ENCODE data around the gene ALDOB. TPM values are rescaled to one million over a fixed set of nuclear protein-coding genes. Genes with fewer than 3 reads are reported as not detected.

ALDOB gene
- polyA plus RNA-seq, 12 donors: 0.24 to 16.2 (median 0.79) TPM; not detected in 1

GRCh38 chr9:101458963-101459631 lies 23.5 kb upstream of the ALDOB start:
- peak; percentile 33 for DNase-seq

GRCh38 chr9:101457003-101457402 lies 21.4 kb upstream of the ALDOB start:
- no peak for DNase-seq

GRCh38 chr9:101455656-101456240 lies 20.2 kb upstream of the ALDOB start:
- DNase-seq: no peak

DNA sequence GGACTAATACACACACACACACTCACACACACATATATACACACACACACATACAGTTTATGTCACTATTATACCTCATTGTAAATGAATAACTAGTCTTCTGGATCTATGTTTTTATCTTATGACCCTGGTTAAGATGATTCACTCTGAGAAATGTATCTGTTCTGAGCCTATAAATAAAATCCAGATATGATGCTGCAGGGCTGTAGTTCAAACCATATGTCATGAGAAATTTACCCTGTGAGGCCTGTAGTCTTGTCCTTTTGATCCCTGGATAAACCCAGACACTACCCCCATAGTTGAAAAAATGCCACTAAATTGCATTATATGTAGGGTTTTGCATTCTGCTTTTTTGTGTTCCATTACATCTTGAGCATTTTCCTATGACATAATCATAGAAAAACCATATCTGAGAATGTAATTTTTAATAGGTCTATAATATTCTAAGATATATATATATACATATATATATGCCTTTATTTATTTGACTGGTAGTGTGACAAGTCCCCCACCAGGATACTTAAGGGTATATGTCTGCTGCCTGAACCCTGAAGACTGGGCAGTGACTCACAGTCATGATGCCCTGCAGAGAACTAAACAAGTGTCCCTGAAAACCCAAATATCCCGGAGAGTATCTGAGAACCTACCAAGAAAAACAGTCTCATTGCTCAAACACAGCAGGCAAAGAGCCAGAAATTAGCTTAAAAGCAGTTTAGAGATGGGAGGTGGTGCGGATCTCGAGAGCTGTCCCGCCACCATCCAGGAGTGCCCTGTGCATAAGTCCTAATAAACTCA lies 18.4 kb upstream of the ALDOB start:
- DNase-seq: no peak

DNA sequence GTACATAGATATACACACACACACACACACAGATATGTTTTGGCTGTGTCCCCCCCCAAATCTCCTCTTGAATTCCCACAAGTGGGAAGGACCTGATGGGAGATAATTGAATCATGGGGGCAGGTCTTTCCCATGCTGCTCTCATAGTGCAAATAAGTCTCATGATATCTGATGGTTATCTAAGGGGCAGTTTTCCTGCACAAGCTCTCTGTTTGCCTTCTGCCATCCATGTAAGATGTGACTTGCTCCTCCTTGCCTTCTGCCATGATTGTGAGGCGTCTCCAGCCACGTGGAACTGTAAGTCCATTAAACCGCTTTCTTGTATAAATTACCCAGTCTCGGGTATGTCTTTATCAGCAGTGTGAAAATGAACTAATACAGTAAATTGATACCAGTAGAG lies 15.9 kb upstream of the ALDOB start:
- no peak for DNase-seq

DNA sequence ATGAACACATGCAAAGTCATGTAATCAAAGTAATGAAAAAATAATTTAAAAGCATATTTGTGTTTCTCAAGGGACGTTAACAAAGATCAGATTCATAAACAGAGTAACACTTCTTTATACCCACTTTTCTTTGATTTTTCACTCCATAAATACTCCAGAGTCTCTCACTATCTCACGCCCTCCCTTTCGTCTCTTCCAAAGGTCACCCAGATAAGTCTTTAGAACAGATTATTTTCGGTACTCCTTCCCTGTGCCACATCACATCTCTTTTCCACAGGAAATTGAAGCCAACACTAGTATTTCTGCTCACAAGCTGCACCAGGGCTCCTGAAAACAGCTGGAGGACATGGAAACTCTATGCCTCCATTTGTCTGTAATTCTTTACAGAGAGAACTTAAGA lies 15.4 kb upstream of the ALDOB start:
- no peak for DNase-seq

GRCh38 chr9:101449071-101449721 lies 13.6 kb upstream of the ALDOB start:
- peak; percentile 35 for DNase-seq

GRCh38 chr9:101448680-101449070 lies 13.1 kb upstream of the ALDOB start:
- DNase-seq: no peak

DNA sequence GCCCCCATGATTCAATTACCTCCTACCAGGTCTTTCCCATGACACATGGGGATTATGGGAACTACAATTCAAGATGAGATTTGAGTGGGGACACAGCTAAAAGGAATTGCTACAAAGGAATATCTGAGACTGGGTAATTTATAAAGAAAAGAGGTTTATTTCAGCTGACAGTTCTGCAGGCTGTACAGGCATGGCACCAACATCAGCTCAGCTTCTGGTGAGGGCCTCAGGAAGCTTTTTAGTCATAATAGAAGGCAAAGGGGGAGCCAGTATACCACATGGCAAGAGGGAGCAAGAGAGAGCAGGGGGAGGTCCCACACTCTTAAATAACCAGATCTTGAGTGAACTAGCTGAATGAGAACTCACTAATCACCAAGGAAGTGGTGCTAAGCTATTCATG lies 11.2 kb upstream of the ALDOB start:
- no peak for DNase-seq

DNA sequence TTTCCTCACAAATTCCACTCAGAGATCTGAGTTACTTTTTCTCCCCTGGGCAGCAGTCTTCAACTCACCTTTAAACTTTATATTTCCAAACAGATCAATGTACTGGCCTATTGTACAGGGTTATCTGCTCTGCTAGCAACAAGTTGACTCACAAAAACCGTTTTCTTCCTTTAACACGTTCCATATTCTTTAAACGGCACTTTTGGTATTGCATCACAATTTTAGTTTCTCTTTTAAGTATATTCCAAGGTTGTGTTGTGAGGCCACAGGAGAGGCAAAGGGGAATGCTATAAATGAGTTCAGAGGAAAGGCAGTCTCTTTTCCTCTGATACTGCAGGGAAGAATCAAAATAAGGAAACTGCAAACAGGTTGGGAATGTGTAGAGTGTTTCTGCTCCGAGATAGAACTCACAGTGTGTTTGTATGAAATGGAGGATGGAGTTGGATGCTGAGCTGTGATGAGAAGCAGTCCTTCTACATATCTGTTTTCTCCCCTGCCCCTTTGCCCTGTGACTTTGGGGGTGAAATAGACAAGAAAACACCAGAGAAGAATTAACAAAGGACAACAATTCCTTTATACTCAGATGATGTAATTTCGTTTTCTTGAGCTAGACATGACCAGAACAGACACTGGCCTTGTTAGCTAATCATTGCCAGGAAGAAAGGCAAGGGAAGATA lies 9.9 kb upstream of the ALDOB start:
- no peak for DNase-seq

GRCh38 chr9:101443364-101443771 lies 7.8 kb upstream of the ALDOB start:
- no peak for DNase-seq

DNA sequence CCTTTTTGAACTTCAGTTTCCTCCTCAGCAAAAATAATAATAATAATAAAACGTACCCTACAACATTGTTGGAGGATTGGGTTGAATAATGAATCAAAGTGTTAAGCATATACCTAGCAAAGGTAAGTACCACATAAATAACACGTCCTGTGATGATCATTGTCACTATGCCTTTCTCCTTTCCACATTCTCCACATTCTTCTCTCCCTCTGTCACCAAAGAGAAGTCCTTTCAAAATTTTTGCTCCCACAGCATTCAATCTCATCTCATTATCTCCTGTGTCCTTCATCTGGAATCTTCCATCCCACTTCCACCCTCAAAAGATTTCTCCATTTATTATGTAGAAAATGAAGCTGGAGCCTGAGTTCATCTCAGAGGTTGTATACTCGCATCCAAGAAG lies 7.2 kb upstream of the ALDOB start:
- DNase-seq: no peak

GRCh38 chr9:101442318-101442717 lies 6.7 kb upstream of the ALDOB start:
- DNase-seq: no peak

DNA sequence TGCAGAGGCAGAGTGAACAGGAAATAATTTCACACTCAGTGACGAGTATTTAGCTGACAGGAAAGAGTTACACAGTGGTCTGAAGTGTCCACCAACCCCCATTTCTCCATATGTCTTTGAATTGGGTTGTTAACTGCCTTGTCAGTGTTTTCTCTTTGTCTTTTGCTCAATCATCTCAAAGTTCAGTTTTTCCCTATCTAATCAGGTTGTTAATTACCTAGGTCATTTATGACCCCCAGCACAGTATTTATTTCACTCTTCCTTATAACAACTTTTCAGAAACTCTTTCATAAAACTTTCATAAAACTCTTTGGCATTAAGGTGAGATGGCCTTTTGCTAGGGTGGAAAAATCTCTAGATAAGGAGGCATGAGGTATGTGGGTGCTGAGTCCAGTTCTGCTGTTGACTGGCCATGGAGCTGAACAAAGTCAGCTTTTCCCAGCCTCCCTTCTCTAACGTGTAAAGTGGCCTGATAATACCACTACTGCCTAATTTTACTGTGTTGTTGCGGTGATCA lies 5.2 kb upstream of the ALDOB start:
- DNase-seq: no peak

- DNase-seq: no peak
Measured at GRCh38 chr9:101438523-101438922, 2.9 kb upstream of the ALDOB start.

GRCh38 chr9:101437806-101438232 lies 2.2 kb upstream of the ALDOB start:
- DNase-seq: no peak

GRCh38 chr9:101434998-101435397 lies 576 bp downstream of the ALDOB start:
- no peak for DNase-seq

GRCh38 chr9:101433229-101433628 lies 2.3 kb downstream of the ALDOB start:
- no peak for DNase-seq

DNA sequence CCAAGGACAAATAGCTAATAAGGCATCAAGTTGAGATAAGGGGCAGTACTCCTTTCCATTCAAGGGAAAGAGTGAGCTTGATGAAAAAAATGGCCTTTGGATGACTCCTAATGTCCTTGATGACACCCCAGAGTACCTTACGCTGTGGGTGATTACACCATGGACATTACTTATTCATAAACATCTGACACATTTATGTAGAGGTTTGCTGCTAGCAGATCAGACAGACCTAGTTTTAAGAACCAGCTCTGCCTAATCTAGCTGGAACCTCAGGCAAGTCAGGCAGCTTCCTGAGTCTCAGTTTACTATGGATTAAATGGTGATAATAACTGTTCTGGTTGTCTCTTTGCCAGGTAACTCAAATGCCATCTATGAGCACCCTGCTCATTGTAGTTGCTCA lies 2.8 kb downstream of the ALDOB start:
- DNase-seq: no peak

DNA sequence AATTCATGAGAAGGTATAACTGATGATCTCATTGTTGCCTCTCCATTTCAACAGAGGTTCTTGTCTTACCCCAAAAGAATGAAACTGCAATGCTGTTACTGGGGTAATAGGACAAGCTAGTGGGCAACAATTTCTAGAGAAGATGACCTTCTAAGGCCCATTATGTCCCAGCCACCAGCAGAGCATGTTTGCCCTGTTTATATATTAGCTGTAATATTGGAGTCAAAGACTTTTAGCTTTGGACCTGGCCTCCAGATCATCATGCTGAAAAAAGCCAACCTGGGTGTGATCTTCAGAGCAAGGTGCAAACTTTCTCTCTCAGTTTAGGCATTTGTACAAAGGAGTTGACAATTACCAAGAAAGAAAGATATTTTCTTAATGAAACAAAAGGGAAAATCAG lies 3.4 kb downstream of the ALDOB start:
- DNase-seq: no peak

GRCh38 chr9:101429736-101430135 lies 5.8 kb downstream of the ALDOB start:
- DNase-seq: no peak

GRCh38 chr9:101428909-101429308 lies 6.7 kb downstream of the ALDOB start:
- DNase-seq: no peak
